ENCODE results near the gene EIF3K.

GRCh38 chr19:38587562-38587961 lies 31.4 kb upstream of the EIF3K start:
- no peak for TF ChIP-seq CTCF (IDR thresholded peaks at IDR 0.05)
- TF ChIP-seq EZH2phosphoT487 (IDR thresholded peaks at IDR 0.05): no peak
